IPS DF 4.7 (cell line): ENCODE data around the gene ZNF587.
"Not testable (repeated sequence)": the region's sequence is repeated elsewhere in the genome, so short reads cannot be mapped to it uniquely, and the experiment has no call there.

Experiments
- DNase-seq: peaks from one replicate; pipeline ENCODE4 v3.0.0-alpha.2; 2013; ENCODE audit warnings: low spot score; ENCODE audit errors: extremely low read depth

ZNF587 gene

DNA sequence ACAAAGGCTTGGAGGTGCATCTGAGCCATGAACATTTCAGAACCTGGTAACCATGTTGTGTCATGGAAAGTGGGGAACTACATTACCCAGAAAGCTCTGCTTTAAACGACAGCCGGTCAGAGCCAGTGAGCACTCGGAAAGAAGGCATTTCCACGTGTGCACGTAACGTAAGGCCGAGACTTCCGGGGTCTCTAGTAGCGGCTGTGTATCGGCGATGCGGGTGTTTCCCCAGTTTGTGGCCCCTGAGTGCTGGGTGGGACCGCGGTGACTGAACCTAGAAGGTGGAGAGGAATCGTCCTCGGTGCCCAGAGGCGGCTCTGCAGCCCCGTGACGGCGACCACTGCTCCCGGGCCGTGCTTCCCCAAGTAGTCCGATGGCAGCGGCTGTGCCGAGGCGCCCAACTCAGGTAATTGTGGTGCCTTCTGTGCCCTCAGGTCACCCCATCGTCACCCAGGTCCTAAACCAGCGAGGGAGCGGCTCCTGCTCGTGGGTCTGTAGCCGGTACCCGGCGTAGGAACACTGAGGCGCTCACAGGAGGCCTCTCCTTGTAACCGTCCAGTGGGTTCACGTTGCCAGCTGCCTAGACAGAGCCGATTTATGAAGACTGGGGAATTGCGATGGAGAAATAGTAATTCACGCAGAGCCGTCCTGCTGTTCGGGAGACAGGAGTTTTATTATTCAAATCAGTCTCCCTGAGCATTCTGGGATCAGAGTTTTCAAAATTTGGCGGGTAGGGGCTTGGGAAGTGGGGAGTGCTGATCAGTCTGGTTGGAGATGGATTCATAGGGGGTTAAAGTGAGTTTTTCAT lies at the start of gene ZNF587:
Gene ZNF587, plus strand, starts transcription at position 194 of the 808 bp plus-strand sequence. Its CDS starts 180 bp downstream, at position 374.
- DNase-seq: peak; percentile 72

DNA sequence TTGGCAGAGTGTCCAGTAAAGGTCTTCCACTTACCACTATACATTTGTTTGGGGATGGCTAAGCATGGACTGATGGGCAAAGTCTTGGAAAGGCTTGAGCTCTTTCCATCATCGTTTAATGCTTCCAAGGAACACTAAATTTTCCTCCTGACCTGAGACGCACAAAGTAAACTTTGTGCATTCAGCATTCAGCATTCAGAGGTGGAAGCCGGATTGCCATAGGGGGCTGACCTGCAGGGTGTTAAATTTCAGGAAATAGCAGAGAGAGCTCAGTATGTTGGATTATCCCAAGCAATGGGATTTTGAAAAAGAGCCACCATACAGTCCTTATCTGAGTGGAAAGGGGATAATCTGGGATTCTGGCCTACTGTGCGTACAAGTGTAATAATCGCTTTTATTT lies 49.0 kb upstream of the ZNF587 start:
- DNase-seq: no peak

DNA sequence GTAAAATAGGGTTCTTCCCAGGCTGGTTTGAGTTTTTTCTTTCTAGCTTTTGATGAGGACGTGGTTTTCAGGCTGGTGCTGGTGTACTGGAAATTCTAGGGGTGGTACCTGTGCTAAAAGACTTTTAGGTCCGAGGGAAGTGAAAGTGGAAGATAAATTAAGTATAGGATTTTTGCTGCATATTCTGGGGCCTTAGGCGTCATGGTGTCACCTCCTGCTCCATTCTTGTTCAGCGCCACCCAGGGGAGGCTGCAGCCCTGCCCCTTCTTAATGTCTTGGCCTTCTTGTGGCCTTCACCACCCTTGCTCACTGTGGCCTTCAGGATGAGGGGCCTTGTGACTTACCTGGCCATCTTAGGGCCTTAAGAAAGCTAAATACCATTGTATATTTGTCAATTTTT lies 47.4 kb upstream of the ZNF587 start:
- DNase-seq: no peak

DNA sequence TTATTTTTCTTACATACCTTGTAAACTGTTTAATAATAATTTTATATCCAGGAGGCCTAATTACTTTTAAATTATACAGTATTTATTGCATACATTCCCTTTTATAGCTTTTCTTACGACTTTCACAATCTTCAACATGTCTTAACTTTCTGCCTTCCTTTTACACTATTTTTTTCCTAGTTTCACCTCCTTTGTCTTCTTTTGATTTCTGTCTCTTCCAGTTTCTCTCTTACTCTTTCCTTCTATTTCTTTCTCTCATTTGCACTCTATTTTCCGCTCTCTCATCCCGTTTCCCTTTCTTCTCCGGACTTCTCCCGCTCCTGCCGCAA lies 46.4 kb upstream of the ZNF587 start:
- no peak for DNase-seq

DNA sequence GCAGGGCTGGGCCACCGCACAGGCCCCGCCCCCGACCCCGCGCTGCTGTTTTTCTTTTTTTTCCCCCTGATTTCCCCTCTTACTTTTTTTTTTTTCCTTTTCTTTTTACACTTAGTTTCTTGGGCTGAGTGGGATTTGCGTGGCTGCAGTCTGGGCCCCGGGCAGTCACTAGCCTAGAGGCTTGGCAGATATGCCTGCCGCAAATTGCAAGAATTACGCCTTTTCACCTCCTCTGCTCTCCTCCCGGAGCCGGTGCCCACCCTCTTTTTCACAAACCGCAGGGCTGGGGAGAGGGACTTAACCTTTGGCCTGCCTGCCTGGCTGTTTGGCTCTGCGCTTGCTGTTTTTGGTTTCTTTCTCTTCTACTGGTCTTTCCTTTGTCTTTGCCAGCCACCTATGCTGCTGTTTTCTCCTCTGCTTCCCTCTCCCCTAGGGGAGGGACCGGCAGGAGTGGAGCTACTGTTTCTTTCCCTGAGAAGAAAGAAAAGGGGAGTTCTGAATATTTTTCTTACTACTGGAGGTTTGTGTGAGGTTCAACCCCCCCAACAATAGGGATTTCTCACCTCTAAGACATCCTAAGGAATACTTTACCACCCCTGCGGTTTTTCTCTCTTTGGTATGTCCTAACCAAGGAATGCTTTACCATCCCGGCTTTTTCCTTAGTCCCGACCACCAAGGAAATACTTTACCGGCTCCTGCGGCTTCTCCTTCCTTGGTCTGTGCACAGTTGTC lies 45.9 kb upstream of the ZNF587 start:
- no peak for DNase-seq

DNA sequence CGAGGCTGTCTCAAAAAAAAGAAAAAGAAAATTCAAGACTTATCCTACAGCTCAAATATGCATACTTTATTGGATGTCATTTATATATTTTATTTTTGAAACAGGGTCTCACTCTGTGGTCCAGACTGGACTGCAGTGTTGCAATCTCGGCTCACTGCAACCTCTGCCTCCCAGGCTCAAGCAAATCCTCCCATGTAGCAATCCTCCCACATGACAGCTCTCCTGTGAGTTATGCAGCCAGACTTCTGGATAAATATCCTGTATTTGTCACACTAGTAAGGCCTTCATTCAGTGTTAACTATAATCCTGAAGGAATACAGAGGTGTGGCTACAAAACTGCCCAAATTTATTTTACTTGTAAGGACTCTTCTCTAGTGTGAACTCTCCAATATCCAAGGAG lies 42.1 kb upstream of the ZNF587 start:
- no peak for DNase-seq

DNA sequence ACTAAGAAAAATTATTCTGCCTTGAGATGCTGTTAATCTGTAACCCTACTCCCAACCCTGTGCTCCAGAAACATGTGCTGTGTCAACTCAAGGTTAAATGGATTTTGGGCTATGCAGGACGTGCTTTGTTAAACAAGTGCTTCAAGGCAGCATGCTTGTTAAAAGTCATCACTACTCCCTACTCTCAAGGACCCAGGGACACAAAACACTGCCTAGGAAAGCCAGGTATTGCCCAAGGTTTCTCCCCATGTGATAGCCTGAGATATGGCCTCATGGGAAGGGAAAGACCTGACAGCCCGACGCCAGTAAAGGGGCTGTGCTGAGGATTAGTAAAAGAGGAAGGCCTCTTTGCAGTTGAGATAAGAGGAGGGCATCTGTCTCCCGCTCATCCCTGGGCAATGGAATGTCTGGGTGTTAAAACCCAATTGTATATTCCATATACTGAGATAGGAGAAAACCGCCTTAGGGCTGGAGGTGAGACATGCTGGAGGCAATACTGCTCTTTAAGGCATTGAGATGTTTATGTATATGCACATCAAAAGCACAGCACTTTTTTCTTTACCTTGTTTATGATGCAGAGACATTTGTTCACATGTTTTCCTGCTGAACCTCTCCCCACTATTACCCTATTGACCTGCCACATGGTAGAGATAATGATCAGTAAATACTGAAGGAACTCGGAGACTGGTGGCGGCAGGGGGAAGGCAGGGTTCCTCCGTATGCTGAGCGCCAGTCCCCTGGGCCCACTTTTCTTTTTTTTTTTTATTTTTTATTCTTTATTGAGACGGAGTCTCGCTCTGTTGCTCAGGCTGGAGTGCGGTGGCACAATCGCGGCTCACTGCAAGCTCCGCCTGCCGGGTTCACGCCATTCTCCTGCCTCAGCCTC lies 39.0 kb upstream of the ZNF587 start:
- DNase-seq: not testable (repeated sequence)

DNA sequence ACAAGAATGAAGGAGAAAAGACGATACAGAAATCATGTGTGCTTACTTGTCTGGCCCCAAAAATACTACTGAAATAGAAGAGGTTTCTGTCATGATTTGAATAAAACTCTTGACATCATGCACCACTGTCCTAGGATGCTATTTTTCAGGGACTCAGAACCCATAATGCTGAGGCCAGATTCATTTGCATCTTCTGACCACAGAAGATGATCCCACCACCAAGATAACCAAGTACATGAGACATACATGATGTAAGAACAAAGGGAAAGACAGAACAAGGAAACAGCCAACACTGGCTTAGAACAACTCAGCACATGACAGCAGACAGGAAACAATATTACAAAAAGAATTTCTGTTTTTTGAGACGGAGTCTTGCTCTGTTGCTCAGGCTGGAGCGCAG lies 37.4 kb upstream of the ZNF587 start:
- DNase-seq: no peak

DNA sequence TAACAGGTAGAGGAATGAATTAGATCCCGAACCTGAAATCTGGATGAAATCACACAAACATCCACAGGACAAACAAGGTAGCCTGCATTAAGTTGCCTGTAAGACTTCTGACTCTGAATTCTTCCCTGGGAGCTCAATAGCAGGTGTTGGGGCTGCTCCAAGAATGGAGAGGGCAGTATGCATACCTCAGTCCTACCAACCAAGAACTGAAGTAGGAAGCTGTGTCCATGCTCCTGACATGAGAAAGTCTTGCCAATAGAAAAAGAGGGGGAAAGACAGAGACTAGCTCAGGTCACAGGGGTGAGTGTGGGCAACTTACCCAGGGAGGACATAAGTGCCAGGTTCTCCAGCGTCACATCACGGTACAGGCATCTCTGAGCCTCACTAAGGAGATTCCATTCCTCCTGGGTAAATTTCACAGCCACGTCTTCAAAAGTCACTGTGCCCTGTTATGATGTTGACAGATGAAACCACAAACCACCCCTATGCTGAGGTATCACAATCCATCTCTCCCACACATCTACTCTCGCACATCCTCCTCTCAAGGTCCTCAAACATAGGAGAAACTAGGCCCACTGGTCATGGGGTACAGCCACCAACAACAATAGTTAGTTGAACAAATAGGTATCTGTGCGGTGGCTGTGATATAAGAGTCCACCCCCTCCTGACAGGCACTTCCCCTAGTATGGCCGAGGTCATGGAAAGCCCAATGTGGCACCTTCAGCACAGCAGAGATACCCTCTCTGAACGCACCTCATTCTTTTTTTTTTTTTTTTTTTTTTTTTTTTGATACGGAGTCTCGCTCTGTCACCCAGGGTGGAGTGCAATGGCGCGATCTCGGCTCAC lies 36.5 kb upstream of the ZNF587 start:
- not testable (repeated sequence) for DNase-seq

DNA sequence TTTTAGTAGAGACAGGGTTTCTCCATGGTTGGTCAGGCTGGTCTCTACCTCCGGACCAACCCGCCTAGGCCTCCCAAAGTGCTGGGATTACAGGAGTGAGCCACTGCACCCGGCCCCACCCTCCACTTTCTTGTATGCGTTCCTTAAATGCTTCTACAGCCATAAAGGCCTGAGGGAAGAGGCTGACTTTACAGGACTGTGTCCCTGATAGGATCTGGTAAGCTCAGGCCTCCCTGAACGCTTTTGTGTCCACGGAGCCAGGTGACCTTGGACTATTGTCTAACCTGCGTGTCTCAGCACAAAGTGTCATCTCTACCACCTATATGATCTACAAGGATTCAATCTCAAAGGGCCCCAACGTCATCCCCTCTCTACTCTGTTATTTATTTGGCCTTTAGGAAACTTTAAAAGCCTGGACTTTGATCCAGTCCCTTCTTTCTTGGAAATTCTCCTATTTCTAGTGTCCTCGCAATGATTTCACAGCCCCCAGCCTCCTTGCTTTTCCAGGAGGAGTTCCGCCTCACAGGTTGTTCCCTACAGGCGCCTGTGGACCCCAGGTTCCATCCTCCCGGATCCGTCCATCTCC lies 35.6 kb upstream of the ZNF587 start:
- DNase-seq: no peak

DNA sequence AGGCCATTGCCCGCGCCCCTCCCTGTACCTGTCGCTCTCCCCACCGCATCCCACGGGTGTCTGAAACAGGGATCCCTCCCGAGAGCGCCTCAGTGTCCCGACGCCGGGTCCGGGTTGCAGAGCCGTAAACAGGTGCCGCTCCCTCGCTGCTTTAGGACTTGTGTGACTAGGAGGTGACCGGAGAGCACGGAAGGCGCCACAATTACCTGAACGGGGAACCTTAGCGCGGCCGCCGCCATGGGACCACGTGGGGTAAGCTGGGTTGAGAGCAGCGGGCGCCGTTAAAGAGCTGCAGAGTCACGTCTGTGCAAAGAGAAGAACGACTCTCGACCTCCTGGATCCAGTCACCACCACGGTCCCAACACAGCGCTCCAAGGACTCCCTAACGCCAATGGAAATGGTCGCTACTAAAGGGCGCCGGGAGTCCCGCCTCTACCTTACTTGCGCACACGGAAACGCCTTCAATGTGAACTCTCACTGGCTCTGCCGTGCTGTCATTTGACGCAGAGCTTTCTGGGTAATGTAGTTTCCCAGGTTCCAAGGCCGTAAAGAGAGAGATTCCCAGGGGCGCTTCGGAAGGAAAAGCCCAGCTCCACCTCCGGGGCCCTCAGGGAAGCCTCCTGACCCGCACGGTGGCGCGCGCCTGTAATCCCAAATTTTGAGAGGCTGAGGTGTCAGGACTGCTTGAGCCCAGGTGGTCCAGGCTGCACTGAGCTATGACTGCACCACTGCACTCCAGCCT lies 35.0 kb upstream of the ZNF587 start, which contains the start of gene ZNF552:
Gene ZNF552, minus strand, starts transcription at position 409 of the 742 bp plus-strand sequence. Its CDS starts 170 bp downstream, at position 239.
- peak; percentile 90 for DNase-seq

DNA sequence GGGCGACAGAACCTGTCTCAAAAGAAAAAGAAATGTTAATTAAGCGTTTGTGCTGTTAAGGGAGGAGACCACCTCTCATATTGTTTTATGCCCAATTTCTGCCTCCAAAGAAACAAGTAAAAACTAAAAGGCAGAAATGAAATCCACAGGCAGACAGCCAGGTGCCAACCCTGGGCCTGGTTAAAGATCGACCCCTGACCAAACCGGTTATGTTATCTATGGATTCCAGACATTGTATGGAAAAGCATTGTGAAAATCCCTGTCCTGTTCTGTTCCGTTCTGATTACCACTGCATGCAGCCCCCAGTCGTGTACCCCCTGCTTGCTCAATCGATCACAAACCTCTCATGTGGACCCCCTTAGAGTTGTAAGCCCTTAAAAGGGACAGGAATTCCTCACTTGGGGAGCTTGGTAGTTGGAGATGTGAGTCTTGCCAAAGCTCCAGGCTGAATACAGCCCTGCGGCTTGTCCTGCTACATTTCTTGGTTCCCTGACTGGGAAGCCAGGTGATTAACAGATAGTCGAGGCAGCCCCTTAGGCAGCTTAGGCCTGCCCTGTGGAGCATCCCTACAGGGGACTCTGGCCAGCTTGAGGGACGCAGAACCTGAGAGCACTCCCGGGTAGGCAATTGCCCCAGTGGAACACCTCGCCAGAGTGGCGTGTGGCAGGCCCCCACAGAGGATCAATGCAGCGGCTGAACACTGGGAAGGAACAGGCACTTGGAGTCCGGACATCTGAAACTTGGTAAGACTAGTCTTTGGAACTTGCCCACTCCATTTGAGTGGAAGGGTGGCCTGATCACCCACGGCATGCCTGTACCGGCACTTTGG lies 34.2 kb upstream of the ZNF587 start:
- no peak for DNase-seq

DNA sequence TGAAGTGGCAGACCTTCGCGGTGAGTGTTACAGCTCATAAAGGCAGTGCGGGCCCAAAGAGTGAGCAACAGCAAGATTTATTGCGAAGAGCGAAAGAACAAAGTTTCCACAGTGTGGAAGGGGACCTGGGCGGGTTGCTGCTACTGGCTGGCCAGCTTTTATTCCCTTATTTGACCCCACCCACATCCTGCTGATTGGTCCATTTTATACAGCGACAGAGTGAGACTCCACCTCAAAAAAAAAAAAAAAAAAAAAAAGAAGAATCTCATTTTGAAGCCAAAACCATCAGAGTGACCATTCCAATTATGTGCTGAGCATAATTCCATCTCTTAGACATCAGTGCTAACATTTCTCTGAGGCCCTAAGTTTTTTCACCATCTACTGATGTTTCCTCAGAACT lies 33.0 kb upstream of the ZNF587 start:
- DNase-seq: no peak

DNA sequence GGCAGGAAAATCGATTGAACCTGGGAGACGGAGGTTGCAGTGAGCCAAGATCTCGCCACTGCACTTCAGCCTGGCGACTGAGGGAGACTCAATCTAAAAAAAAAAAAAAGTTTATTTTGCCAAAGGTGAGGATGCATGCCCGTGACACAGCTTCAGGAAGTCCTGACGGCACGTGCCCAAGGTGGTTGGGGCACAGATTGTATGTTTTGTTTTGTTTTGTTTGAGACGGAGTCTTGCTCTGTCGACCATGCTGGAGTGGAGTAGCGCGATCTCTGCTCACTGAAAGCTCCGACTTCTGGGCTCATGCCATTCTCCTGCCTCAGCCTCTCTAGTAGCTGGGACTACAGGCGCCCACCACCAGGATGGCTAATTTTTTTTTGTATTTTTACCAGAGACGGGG lies 31.7 kb upstream of the ZNF587 start:
- DNase-seq: no peak

DNA sequence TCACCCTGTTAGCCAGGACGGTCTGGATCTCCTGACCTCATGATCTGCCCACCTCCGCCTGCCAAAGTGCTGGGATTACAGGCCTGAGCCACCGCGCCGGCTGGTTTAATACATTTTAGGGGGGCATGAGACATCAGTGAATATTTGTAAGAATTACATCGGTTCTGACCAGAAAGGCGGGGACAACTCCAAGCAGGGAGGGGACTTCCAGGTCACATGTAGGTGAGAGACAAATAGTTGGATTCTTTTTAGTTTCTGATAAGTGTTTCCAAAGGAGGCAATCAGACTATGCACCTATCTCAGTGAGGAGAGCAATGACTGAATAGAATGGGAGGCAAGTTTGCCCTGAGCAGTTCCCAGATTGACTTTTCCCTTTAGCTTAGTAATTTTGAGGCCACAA lies 31.3 kb upstream of the ZNF587 start:
- no peak for DNase-seq

DNA sequence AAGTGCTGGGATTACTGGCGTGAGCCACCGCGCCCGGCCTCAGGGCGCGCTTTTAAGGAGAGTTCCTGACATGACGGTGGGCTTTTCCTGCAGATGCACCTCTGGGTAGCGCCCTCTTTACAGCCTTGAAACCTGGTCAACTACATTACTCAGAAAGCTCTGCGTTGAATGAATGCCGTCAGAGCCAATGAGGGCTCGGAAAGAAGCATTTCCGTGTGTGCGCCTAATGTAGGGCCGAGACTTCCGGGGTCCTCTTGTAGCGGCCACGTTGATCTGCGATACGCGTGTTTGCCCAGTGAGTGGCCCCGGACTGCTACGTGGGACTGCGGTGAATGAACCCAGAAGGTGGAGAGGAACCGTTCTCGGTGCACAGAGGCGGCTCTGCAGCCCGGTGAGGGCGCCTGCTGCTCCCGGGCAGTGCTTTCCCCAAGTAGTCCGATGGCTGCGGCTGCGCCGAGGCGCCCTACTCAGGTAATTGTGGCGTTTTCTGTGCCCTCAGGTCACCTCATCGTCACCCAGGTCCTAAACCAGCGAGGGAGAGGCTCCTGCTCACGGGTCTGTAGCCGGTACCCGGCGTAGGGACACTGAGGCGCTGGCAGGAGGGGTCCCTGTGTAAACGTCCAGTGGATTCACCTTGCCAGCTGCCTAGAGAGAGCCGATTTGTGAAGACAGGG lies 30.0 kb upstream of the ZNF587 start:
- no peak for DNase-seq

DNA sequence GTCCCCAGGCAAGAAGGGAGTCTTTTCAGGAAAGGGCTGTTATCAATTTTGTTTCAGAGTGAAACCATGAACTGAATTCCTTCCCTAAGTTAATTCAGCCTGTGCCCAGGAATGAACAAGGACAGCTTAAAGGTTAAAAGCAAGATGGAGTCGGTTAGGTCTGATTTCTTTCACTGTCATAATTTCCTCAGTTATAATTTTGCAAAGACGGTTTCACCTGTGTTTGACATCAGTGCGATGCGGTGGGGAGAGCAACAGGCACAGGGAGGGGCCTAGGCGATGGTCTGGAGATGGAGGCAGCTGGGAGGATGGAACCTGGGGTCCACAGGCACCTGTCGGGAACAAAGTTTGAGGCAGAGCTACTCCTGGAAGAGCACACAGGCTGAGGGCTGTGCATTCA lies 29.1 kb upstream of the ZNF587 start:
- no peak for DNase-seq

DNA sequence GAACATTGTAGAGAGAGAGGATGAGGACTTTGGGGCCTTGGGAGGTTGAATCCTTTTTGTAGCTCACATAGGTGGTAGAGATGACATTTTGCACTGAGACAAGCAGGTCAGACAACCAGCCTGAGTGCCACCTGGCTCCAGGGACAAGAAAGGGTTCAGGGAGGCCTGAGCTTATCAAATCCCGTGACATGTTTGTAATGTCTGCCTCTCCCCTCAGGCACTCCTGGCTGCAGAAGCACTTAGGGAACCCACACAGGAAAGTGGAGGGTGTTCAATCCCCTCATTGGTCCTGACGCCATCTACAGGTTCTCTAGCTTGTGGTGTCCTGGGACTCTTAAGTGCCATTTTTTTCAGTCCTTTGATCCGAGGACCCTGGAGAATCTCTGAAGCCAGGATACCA lies 28.6 kb upstream of the ZNF587 start:
- not testable (repeated sequence) for DNase-seq
